ENCODE measurements around the gene CENPP. TPM values are rescaled to one million over a fixed set of nuclear protein-coding genes. Genes with fewer than 3 reads are reported as not detected.
A peak's percentile ranks its signal among the peaks of the same experiment; 100 is the strongest.

Gene CENPP
- 5.3 and 7.2 TPM in 2 replicates for total RNA-seq (2022)
- Bru-seq, nascent RNA: percentile 59 among the genes with signal in this experiment
- percentile 73 among the genes with signal in this experiment for BruChase-seq, experiment 1, labeled RNA remaining after a 6-hour chase
- BruChase-seq, experiment 2, labeled RNA remaining after a 2-hour chase: percentile 81 among the genes with signal in this experiment
- long read RNA-seq, partial matches to known transcripts: 0 of 2 reads
- long read RNA-seq, other reads (novel, unspliced or antisense): 2 of 2 reads

GRCh38 chr9:92325269-92325990 lies at the start of gene CENPP, which contains the start of gene NOL8:
Gene CENPP (plus strand): TSS chr9:92325953.
Gene NOL8 (minus strand): TSS chr9:92325350. CDS start chr9:92324161, 1,189 bp downstream.
- intact Hi-C loops (cut with micrococcal nuclease; ENCODE audit: unreplicated experiment): loop anchor here (10.0 kb wide), 2 partner anchors 109 to 309 kb away; no protein-coding TSS in a partner anchor
- peaks cover 30% of the 10 kb centered on the region for H3K36me3 Mint-ChIP-seq (ENCODE audit: insufficient read depth, unreplicated experiment)
- H3K27me3 Mint-ChIP-seq (ENCODE audit: unreplicated experiment): no peaks in the 10 kb centered on the region
- H3K4me3 Mint-ChIP-seq (ENCODE audit: low read depth, unreplicated experiment): peak within 1 kb of the TSS; percentile 93
- H3K9me3 Mint-ChIP-seq (ENCODE audit: low read depth, unreplicated experiment): no peaks in the 10 kb centered on the region
- TF ChIP-seq CTCF (IDR thresholded peaks at IDR 0.05; ENCODE audit: unreplicated experiment): no peak
- H3K27ac Mint-ChIP-seq (ENCODE audit: unreplicated experiment): peak within 1 kb of the TSS; percentile 96
- DNase-seq: peak; percentile 73
- BruUV-seq (replicated peaks): no TSS peak
- peaks cover 28% of the 10 kb centered on the region for H3K4me1 Mint-ChIP-seq (ENCODE audit: low read depth, unreplicated experiment)
- CTCF ChIA-PET: interaction anchor here (0.6 kb wide), 1 partner anchor 47 kb away, joined by 3 read pairs; no protein-coding TSS in a partner anchor

GRCh38 chr9:92276331-92277032 lies 49.3 kb upstream of the CENPP start:
- no peak for DNase-seq
- no peak for TF ChIP-seq CTCF (IDR thresholded peaks at IDR 0.05; ENCODE audit: unreplicated experiment)
- no TSS peak for BruUV-seq (replicated peaks)
- intact Hi-C loops (cut with micrococcal nuclease; ENCODE audit: unreplicated experiment): no loop called here
- CTCF ChIA-PET: no interaction called here
- Mint-ChIP-seq H3K4me1 (ENCODE audit: low read depth, unreplicated experiment) (no peaks in the 10 kb centered on the region), H3K27me3 (ENCODE audit: unreplicated experiment) (no peaks in the 10 kb centered on the region), H3K27ac (ENCODE audit: unreplicated experiment) (no peak overlapping the region), H3K36me3 (ENCODE audit: insufficient read depth, unreplicated experiment) (peaks cover 77% of the 10 kb centered on the region), H3K9me3 (ENCODE audit: low read depth, unreplicated experiment) (no peaks in the 10 kb centered on the region), H3K4me3 (ENCODE audit: low read depth, unreplicated experiment) (no peak overlapping the region)

GRCh38 chr9:92278110-92278509 lies 47.6 kb upstream of the CENPP start:
- Mint-ChIP-seq H3K9me3 (ENCODE audit: low read depth, unreplicated experiment) (no peaks in the 10 kb centered on the region), H3K27ac (ENCODE audit: unreplicated experiment) (no peak overlapping the region), H3K4me3 (ENCODE audit: low read depth, unreplicated experiment) (no peak overlapping the region), H3K4me1 (ENCODE audit: low read depth, unreplicated experiment) (no peaks in the 10 kb centered on the region), H3K36me3 (ENCODE audit: insufficient read depth, unreplicated experiment) (peaks cover 72% of the 10 kb centered on the region), H3K27me3 (ENCODE audit: unreplicated experiment) (no peaks in the 10 kb centered on the region)
- no peak for TF ChIP-seq CTCF (IDR thresholded peaks at IDR 0.05; ENCODE audit: unreplicated experiment)
- no peak for DNase-seq
- intact Hi-C loops (cut with micrococcal nuclease; ENCODE audit: unreplicated experiment): no loop called here
- BruUV-seq (replicated peaks): no TSS peak
- CTCF ChIA-PET: no interaction called here

- CTCF ChIA-PET: no interaction called here
- Mint-ChIP-seq H3K36me3 (ENCODE audit: insufficient read depth, unreplicated experiment) (peaks cover 66% of the 10 kb centered on the region), H3K4me1 (ENCODE audit: low read depth, unreplicated experiment) (no peaks in the 10 kb centered on the region), H3K4me3 (ENCODE audit: low read depth, unreplicated experiment) (no peak overlapping the region), H3K9me3 (ENCODE audit: low read depth, unreplicated experiment) (no peaks in the 10 kb centered on the region), H3K27ac (ENCODE audit: unreplicated experiment) (no peak overlapping the region), H3K27me3 (ENCODE audit: unreplicated experiment) (no peaks in the 10 kb centered on the region)
- BruUV-seq (replicated peaks): no TSS peak
- no peak for DNase-seq
- no peak for TF ChIP-seq CTCF (IDR thresholded peaks at IDR 0.05; ENCODE audit: unreplicated experiment)
- intact Hi-C loops (cut with micrococcal nuclease; ENCODE audit: unreplicated experiment): no loop called here
Observed at GRCh38 chr9:92279302-92279701, 46.5 kb upstream of the CENPP start.
